NCI-H774 (cell line): Measurements from ENCODE around the gene NOS1AP.
A peak's percentile ranks its signal among the peaks of the same experiment; 100 is the strongest.

ENCODE experiments used
- DNase-seq: peaks from one replicate; lab custom pipeline; 2025; lab: John Stamatoyannopoulos, UW

Gene NOS1AP

DNA sequence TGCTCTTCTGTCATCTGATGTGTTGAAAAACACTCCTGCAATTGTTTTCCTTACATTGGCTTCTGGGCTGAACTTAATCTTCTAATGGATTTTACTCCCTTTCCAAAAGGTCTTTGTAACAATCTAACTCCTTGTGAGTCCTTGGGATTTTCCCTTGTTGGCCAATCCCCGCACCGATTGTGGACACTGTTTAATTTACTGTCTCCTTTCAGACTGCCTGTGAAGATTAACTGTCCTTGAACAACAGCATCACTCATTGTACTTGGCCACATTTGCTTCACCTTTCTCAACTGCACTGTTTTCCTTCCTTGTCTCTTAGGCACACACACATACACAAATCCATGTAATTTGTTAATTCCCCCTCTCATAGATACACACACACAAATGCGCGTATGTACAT, 186.8 kb downstream of the NOS1AP start:
- no peak for DNase-seq

DNA sequence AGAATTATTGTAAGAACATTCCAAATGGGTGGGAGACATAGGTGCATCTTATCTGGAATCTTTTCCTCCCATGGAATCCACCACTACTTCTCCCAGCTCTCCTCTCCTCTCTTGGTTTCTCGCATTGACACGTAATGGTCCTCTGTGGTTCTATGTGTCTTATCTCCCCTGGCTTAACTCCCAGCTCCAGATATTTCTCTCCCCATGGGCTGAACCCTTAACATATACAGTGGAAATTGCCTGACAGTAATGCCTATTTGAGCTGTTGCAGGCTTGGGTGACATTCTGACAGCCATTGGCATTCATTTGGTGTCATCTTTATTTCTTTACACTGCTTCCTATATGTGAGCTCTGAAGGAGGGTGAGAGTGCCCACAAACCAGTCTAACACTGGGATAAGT, 188.9 kb downstream of the NOS1AP start:
- DNase-seq: no peak

DNA sequence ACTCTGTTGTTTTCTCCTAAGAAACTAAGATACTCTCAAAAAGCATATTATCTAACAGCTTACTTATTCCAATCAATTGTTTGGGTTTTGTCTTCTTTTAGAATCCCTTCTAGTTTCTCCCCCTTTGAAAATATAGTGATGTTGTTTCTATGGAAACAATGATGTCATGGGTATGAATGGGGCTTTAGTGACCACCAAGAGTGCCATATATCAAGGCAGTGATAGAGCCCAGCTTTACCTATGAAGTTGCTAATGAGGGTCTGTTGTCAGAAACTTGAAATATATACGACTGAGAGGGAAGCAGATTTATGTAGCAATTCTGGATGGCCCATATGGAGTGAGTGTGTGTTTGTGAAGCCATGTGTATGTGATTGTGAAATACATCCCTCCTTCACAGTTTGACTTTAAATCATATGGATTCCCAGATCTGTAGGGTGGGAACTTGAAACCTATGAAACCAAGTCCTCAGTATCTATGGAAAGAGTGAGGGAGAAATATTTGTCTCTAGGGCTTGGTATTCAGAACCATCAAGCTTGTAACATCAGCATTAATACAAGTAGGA, 190.5 kb downstream of the NOS1AP start:
- DNase-seq: no peak

DNA sequence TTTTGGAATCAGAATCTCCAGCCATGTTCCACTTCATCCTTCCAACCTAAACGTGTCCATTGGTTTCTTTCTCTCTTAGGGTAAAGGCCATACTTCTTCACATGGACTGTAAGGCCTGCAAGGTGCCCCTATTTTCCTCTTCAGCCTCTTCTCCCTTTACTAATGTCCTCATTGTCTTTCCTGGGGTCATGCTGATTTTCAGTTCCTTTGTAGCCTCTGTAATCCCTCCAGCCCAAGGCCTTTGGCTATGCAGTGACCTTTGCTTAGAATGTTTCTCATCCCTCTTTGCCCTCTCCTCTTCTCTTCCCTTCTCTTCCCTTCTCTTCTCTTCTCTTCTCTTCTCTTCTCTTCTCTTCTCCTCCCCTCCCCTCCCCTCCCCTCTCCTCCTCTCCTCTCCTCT, 194.6 kb downstream of the NOS1AP start:
- DNase-seq: no peak

- DNase-seq: no peak
Measured at GRCh38 chr1:162265983-162266382, 196.5 kb downstream of the NOS1AP start.

GRCh38 chr1:162270016-162270770, 200.7 kb downstream of the NOS1AP start:
- no peak for DNase-seq

DNA sequence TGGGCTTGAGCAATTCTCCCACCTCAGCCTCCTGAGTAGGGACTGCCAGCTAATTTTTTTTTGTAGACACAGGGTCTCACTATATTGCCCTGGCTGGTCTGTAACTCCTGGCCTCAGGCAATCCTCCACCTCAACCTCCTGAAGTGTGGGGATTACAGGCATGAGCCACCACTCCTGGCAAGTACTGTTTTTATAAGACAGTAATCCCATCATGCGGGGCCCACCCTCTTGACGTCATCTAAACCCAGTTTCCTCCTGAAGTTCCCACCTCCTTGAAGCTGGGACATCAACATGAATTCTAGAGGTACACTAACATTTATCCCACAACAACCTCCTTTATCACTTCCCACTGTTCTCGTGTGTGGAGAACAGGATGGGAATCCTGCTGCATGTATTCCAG, 202.5 kb downstream of the NOS1AP start:
- DNase-seq: no peak

DNA sequence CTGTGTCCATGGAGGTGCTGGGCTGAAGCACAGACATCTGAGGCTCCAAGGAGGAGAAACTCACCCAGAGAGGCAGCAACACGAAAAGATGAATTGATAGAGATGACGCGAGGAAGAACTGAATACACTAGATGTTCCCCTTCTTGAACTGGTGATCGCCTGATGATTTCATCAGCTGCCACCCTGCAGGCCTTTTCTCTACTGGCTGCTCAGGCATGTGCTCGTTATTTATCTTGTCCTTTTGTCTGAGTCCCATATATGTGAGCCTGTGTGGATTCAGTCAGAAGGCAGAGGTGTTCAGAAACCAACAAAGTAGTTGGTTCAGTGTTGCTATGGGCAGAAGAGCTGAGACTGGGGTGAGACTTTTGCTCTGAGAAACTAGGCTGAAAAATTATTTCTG, 202.9 kb downstream of the NOS1AP start:
- no peak for DNase-seq

DNA sequence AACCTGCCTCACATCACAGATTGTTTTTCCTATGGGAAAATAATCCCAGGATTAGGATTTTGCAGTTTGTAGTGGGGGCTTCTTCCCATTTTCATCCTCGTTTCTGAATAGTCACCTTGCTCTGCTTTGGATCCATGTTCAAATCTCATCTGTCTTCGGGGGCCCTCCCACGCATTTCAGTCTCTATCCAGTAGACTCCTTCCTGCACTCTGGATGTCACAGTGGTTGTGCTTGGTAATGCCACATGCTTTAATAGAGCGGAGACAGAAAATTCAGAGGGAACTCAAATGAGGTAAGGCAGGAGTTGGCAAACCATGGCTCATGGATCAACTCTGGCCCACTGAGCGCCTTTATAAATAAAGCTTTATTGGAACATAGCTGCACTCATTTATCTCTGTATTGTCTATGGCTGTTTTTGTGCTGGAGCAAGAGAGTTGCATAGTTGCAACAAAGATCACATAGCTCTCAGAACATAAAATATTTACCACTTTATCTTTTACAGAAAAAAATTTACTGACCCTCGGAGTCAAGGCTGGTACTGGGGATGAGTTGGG, 206.2 kb downstream of the NOS1AP start:
- no peak for DNase-seq

DNA sequence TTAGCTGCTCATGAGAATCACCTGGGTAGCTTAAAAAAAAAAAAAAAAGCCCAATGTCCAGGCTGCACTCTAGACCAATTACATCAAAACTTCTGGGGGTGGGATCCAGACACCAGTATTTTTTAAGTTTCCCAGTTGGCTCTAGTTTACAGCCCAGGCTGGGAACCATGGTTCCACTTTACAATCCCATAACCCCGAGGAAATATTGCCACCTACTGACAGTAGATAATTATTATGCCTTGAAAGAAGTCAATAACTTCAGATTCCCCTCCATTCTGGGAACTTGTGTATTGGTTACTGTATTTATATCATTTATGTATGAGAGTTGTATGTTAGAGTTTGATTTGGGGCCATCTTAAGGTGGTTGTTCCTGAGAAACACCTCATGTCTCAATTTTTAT, 207.0 kb downstream of the NOS1AP start:
- DNase-seq: no peak

DNA sequence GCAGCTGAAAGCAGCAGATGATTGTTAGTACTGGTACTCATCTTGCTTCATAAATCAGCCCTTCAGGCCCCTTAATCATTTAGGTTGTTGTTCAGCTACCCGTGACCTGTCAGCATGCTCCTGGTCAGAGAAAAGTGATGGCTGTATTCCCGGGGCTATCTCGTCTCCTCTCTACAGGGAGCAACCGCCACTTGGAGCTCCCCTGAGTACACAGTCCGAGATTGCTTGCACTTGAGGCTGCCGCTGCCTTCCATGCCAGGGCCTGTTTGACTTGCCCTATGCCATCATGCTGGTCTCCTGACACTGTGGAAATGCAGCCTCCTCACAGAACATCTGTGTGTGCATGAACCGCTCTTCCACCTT, 209.6 kb downstream of the NOS1AP start:
- DNase-seq: no peak

GRCh38 chr1:162281426-162281825, 211.9 kb downstream of the NOS1AP start:
- no peak for DNase-seq

- no peak for DNase-seq
Measured at GRCh38 chr1:162283657-162284056, 214.2 kb downstream of the NOS1AP start.

DNA sequence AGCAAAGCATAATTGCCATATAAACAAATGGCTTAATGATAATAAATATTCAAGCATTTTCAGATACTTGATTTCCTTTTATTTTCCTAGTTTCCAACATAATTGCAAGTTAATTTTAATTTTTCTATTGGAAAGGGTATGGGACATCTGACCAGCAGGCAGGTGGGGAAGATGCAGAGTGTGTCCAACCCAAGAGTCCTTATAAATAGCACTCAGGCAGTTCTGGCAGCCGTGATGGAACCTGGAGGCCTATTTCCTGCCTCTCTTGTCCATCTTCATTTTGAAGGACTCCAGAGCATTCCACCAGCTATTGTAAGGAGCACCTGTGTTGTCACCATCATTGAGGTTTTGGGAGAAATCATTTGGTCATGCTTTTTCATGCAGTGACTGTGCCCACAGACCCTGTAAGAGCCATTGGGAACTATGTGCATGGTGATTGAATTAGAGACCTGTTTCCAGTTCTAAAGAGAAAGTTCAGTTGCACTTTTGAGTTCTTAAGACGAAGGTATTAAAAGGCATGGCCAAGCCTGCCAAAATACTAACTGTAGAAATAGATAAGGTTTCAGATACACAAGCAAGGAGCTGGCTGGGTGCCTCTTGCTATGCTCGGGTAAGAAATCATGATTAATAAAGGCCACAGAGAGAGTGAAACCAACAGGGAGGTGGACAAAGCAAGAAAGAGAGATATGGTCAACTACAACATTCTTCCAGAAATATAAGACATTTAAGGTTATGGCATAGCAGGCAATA, 214.9 kb downstream of the NOS1AP start:
- DNase-seq: no peak

- peak; percentile 84 for DNase-seq
Measured at GRCh38 chr1:162285149-162285561, 215.7 kb downstream of the NOS1AP start.

DNA sequence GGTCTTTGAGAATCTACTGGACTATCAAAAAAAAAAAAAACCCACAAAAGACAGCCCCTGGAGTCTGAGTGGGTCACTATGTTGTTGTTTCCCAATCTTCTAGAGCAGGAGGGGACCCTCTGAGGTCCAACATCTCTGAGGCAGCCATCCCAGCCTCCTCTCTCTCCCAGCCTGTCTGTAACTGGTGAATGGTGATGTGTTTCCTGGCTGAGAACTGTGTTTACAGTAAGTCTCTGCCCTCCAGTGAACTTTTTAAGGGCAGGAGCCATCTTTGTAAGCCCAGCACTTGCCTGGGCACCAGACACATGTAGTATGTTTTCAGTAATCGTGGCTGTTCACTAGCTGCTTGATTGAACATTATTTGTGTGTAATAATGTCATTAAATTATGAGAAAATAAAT, 221.5 kb downstream of the NOS1AP start:
- DNase-seq: no peak

GRCh38 chr1:162292422-162292849, 222.9 kb downstream of the NOS1AP start:
- DNase-seq: no peak

GRCh38 chr1:162293073-162293692, 223.7 kb downstream of the NOS1AP start:
- no peak for DNase-seq

DNA sequence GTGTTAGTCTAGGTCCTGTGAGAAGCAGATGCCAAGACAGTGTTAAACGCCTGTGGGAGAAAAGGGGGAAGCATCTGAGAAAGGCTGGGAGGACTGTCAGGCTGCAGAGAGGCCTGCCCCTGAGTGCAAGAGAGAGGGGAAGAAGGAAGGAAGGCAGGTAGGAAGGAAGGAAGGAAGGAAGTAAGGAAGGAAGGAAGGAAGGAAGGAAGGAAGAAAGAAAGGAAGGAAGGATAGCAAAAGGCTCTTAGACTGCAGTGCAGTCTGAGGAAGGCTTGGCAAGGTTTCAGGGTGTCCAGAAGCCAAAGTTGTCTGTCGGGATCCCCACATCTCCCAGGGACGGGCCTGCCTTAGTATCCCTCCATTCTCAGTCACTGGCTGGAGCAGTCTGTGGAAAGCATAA, 224.5 kb downstream of the NOS1AP start:
- DNase-seq: no peak

DNA sequence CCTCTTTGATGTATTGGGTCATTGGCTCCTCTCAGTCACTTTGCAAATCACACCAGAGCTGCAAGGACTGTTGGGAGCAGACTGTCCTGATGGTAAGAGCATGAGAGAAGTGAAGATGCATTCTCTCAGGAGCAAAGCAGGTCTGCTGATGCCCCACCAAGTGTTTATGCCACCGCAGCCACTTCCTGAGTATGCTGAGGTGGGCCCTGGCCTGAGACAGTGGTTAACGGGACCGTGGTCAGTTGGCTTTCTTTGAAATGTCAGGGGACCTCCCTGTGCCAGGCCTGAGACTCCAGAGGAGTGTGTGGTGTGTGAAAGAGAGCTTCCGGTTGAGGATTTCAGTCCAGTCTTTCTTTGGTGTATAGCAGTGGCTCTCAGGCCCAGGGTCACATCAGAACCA, 227.7 kb downstream of the NOS1AP start:
- no peak for DNase-seq

GRCh38 chr1:162298266-162298665, 228.8 kb downstream of the NOS1AP start:
- DNase-seq: no peak

- DNase-seq: no peak
Measured at GRCh38 chr1:162299018-162299417, 229.5 kb downstream of the NOS1AP start.
